Parietal lobe (tissue), 2 donors: ENCODE results near the gene PROKR2. TPM values are rescaled to one million over a fixed set of nuclear protein-coding genes. Genes with fewer than 3 reads are reported as not detected.

Experiments
- small RNA-seq: library from RNA; depleted of rRNA; stranded (forward); fragments of <200 nt; gene quantifications from one replicate; pipeline ENCODE3, GENCODE V24; 2014; ENCODE audit warnings: low replicate concordance
- total RNA-seq: library from RNA; depleted of rRNA; stranded (reverse); fragments of >200 nt; gene quantifications from one replicate; pipeline ENCODE4 v1.2.3, GENCODE V29; 2014

PROKR2 gene
- 44.8 TPM for total RNA-seq

DNA sequence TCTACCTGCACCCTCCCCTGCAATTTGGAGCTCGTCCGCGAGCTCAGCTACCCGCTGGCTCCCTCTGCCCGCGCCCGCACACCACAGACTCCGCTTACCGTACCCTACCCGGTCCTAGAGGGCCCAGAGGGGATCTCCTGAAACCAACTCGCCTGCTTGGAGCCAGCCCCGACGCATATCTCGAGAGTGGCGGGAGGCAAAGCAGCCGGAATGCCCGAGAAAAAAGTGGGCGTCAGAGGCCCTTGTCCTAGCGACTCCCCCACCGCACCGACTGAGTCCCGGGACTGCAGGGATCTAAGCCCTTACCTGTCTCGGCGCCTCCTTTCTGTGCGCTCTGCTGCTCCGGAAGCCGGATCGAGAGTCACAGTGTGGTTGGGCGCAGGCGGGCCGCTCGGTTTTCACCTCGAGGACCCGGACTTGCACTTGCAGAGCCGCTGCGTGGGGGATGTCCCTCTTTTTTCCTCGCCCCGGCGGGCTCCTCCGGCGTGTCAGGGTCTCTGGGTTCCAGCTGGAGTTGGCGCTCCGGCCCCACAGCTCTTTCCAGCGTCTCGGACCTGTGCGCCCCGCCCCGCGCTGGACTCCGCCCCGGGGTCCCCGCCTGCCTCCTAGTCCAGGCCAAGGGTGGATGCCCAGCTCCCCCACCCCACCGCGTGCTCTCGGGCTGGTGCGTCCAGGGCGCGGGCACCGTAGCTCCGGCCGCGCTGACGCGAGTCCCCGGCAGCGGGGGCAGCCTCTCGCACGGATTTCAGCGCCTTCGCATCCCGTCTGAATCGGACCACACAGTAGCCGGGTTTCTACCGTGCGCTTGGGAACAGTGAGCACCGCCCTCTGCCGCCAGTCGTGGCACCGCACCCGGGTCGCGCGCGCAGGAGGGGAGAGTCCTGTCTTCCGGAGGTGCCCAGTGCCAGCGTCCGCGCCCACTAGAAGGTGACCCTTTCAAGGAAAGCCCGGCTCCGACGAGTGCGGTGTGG lies at the start of gene PROKR2:
Gene PROKR2 (minus strand): TSS at position 767 of the 971 bp plus-strand sequence. CDS start 2,585 bp downstream, outside the sequence.

Small RNA genes lying within 50 kb of the gene (small RNA-seq; reads per million reads assigned to genes)
- not detected for gene RNA5-8SP7

Other genes starting within 250 kb of the PROKR2 start
- gene TMEM230, start 203.9 kb downstream of the PROKR2 start, total RNA-seq, result 59.8 TPM
- 45.7 TPM for gene PCNA, start 197.0 kb downstream of the PROKR2 start, total RNA-seq
- gene CDS2, start 189.9 kb downstream of the PROKR2 start, total RNA-seq, result 77.9 TPM